Measurements from ENCODE around the gene BRSK1. TPM values are rescaled to one million over a fixed set of nuclear protein-coding genes. Genes with fewer than 3 reads are reported as not detected.
A peak's percentile ranks its signal among the peaks of the same experiment; 100 is the strongest.

Gene BRSK1
- total and polyA plus RNA-seq, 2 of the 8 experiments (the other 6 are each of a cell fraction or from before 2014, with no cell fraction given) = 27.6 to 32.7 TPM

DNA sequence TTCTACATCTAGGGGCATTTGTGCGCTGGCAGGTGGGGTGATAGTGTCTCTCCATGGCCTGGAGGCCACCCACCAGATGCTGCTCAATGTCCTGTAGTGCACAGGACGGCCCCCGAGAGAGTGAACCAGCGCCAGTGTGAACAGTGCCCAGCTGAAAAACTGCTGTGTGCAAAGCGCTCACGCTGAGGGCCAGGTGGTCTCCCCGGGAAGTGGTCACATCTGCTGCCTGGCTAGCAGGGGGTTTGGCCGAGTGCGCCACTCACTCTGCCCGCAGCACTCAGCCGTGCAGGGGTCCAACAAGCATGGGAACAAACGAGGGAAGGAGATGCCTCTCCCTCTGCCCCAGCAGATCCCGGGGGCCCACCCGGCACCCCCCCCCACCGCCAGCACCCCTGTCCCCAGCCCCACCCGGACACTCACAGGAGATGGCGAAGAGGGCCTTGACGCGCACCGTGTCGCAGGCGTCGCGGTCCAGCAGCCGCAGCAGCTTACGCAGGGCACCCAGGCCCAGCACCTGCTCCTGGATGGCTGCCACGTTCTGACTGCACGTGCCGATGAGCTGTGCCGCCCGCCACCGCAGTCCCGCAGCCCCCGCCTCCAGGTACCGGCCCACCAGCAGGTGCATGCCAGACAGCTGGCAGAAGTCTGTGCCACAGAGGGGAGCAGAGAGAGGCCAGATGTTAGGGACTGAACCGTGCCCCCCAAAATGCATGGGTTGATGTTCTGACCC, 9.7 kb upstream of the BRSK1 start:
- ChIA-PET CTCF (ENCODE audit: partially characterized antibody) (no interaction called here), POLR2A (ENCODE audit: partially characterized antibody) (interaction anchor here (1.2 kb wide), 1 partner anchor 14 kb away, joined by 3 read pairs; no protein-coding TSS in a partner anchor)
- Histone ChIP-seq H3K4me2 (ENCODE audit: insufficient read depth in 1 of 2, low read depth in 2 of 2, low read length in 2 of 2) (no peak overlapping the region), H3K79me1 (ENCODE audit: low read depth, low read length) (peaks cover 14% of the 10 kb centered on the region), H3K23me2 (ENCODE audit: low read depth, low read length) (peaks cover 7% of the 10 kb centered on the region; the same call in 1 of the 2 replicates), H3K27ac (ENCODE audit: low read depth, low read length) (no peak overlapping the region), H4K8ac (ENCODE audit: extremely low read depth, insufficient read depth, low read length) (peak overlapping the region; percentile 46; the same call in 1 of the 2 replicates), H3K9ac (replicated peaks in 1 of 4; ENCODE audit: extremely low read depth in 1 of 4, low read depth in 3 of 4, low read length in 3 of 4) (no peak overlapping the region), H4K5ac (ENCODE audit: insufficient read length, low read depth, low read length) (no peak overlapping the region), H3K4me1 (replicated peaks in 1 of 4; ENCODE audit: control insufficient read depth in 3 of 4, insufficient read depth in 4 of 4, low read length in 3 of 4) (peaks cover 0 to 5% (median 1%) of the 10 kb centered on the region in 4 experiments; a peak in 3 of 7 replicates), H2BK20ac (ENCODE audit: low read length) (no peak overlapping the region), H3K27me3 (replicated peaks in 1 of 4; ENCODE audit: control insufficient read depth in 3 of 4, extremely low read depth in 1 of 4, insufficient read depth in 3 of 4, low read length in 3 of 4) (no peaks in the 10 kb centered on the region), H3K14ac (ENCODE audit: insufficient read length) (no peak overlapping the region), H2BK15ac (ENCODE audit: low read length) (no peak overlapping the region), H3K9me3 (ENCODE audit: insufficient read depth in 2 of 2, low read depth in 1 of 2, low read length in 1 of 2) (no peaks in the 10 kb centered on the region), H3K18ac (ENCODE audit: extremely low read depth, low read length) (no peak overlapping the region), H2AFZ (ENCODE audit: low read length) (no peak overlapping the region), H3K23ac (ENCODE audit: insufficient read length) (no peak overlapping the region), H4K91ac (replicated peaks; ENCODE audit: insufficient read length, low read length) (no peak overlapping the region), H2BK12ac (ENCODE audit: low read depth, low read length) (no peak overlapping the region), H4K20me1 (replicated peaks in 1 of 2; ENCODE audit: control insufficient read depth in 1 of 2, insufficient read depth in 2 of 2, low read length in 2 of 2) (peaks cover 4 to 8% of the 10 kb centered on the region in 2 experiments), H3K4ac (replicated peaks; ENCODE audit: insufficient read length, low read depth, low read length) (no peak overlapping the region), H3K4me3 (ENCODE audit: extremely low read depth in 1 of 4, insufficient read depth in 2 of 4, low read depth in 3 of 4, low read length in 4 of 4) (no peak overlapping the region), H2BK5ac (ENCODE audit: low read depth, low read length) (no peak overlapping the region), H3K36me3 (ENCODE audit: control insufficient read depth in 2 of 4, insufficient read depth in 4 of 4, low read length in 3 of 4) (peaks cover 0 to 9% (median 5%) of the 10 kb centered on the region in 4 experiments; a peak in 5 of 8 replicates), H2BK120ac (replicated peaks; ENCODE audit: low read depth, low read length) (no peak overlapping the region), H2AK5ac (ENCODE audit: low read depth, low read length) (no peak overlapping the region), H3K79me2 (ENCODE audit: control insufficient read depth in 1 of 2, insufficient read depth in 2 of 2, low read length in 2 of 2) (peaks cover 3 to 6% of the 10 kb centered on the region in 2 experiments; a peak in 3 of 4 replicates), H3K56ac (replicated peaks; ENCODE audit: insufficient read length, low read depth, low read length) (no peak overlapping the region)
- WGBS, 2 experiments (ENCODE audit: extremely low coverage in 1 of 2, insufficient coverage in 1 of 2, insufficient read length in 1 of 2, insufficient replicate concordance in 2 of 2, low coverage in 1 of 2, low lambda C conversion rate in 2 of 2, missing lambda C conversion rate in 1 of 2) = 98% methylated on average over 33 of the region's 36 CpGs; no CpG with 5 or more reads in 1 of the 2 experiments
- FAIRE-seq = no peak
- no peak for DNase-seq (ENCODE audit: low read depth in 1 of 2, low spot score in 2 of 2)
- TF ChIP-seq FOSL1 (IDR thresholded peaks at IDR 0.05; ENCODE audit: insufficient read depth, low read depth, low read length) (no peak), MAFK (IDR thresholded peaks at IDR 0.05; ENCODE audit: low read depth, low read length) (no peak)
- TF ChIP-seq, protein P1, sequence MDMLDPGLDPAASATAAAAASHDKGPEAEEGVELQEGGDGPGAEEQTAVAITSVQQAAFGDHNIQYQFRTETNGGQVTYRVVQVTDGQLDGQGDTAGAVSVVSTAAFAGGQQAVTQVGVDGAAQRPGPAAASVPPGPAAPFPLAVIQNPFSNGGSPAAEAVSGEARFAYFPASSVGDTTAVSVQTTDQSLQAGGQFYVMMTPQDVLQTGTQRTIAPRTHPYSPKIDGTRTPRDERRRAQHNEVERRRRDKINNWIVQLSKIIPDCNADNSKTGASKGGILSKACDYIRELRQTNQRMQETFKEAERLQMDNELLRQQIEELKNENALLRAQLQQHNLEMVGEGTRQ (IDR thresholded peaks at IDR 0.05; ENCODE audit: low read length) = no peak
